SK-N-SH (cell line): ENCODE results near the gene MRPS18A. TPM values are rescaled to one million over a fixed set of nuclear protein-coding genes. Genes with fewer than 3 reads are reported as not detected.
A peak's percentile ranks its signal among the peaks of the same experiment; 100 is the strongest.

Source experiments
- CTCF ChIA-PET: fragments of 300-600, 350-600 bp; formaldehyde crosslinking; extraction: SDS; loops from one replicate; lab custom pipeline; 2021; lab: Yijun Ruan, JAX
- POLR2A ChIA-PET: fragments of 350-600 bp; sonication (Branson Sonifier 250); formaldehyde crosslinking; extraction: SDS; loops from one replicate; lab custom pipeline; 2020; ENCODE audit warnings: antibody characterized with exemption, inconsistent platforms; lab: Yijun Ruan, JAX
- DNase-seq: peaks from one replicate; pipeline ENCODE4 v3.0.0; 2012
- H2AFZ ChIP-seq: fragments of 200-600 bp; sonication (generic); 2 replicates; pipeline ENCODE4 v1.8.1; 2016; ENCODE audit warnings: antibody characterized with exemption, mild to moderate bottlenecking, low read depth
- H3F3A ChIP-seq: fragments of 200-600 bp; sonication (generic); replicated peaks from 2 replicates; pipeline ENCODE3; 2016; ENCODE audit warnings: antibody characterized with exemption, mild to moderate bottlenecking; ENCODE audit not compliant: insufficient read depth
- H3K27ac ChIP-seq, 2 experiments: fragments of 200-500 bp in 1 of 2; fragments of 200-600 bp in 1 of 2; sonication (Bioruptor generic) in 1 of 2; sonication (generic), shearing (Covaris generic) in 1 of 2; 2 replicates each; pipeline versions ENCODE4 v1.5.1 to v1.6.1; 2014 to 2016; ENCODE audit warnings: low read depth in 2 of 2, inconsistent platforms in 1 of 2, low read length in 1 of 2, mild to moderate bottlenecking in 1 of 2, mixed read lengths in 1 of 2
- H3K27me3 ChIP-seq: fragments of 200-600 bp; sonication (generic), shearing (Covaris generic); 2 replicates; pipeline ENCODE4 v1.6.1; 2016; ENCODE audit warnings: mixed run types; ENCODE audit not compliant: insufficient read depth
- H3K36me3 ChIP-seq, 2 experiments: fragments of 200-500 bp in 1 of 2; fragments of 200-600 bp in 1 of 2; sonication (Bioruptor generic) in 1 of 2; sonication (generic) in 1 of 2; replicated peaks in 1 of 2; 2 replicates each; pipeline versions ENCODE3 to v1.5.1; 2014 to 2016; ENCODE audit warnings: low read length in 1 of 2, mild to moderate bottlenecking in 1 of 2; ENCODE audit not compliant: insufficient read depth in 2 of 2, control insufficient read depth in 1 of 2
- H3K4me1 ChIP-seq, 2 experiments: fragments of 200-500 bp in 1 of 2; fragments of 200-600 bp in 1 of 2; sonication (Bioruptor generic) in 1 of 2; sonication (generic), shearing (Covaris generic) in 1 of 2; 2 replicates each; pipeline versions ENCODE4 v1.5.1 to v1.6.1; 2014 to 2016; ENCODE audit warnings: low read depth in 1 of 2, low read length in 1 of 2, mixed run types in 1 of 2; ENCODE audit not compliant: insufficient read depth in 2 of 2, control insufficient read depth in 1 of 2
- H3K4me2 ChIP-seq: fragments of 200-600 bp; sonication (generic), shearing (Covaris generic); 2 replicates; pipeline ENCODE4 v1.6.1; 2017; ENCODE audit warnings: mixed run types
- H3K4me3 ChIP-seq, 2 experiments: fragments of 200-500 bp in 1 of 2; fragments of 200-600 bp in 1 of 2; sonication (Bioruptor generic) in 1 of 2; sonication (generic), shearing (Covaris generic) in 1 of 2; 2 replicates each; pipeline versions ENCODE4 v1.5.1 to v1.8.1; 2014 to 2016; ENCODE audit warnings: low read depth in 2 of 2, inconsistent platforms in 1 of 2, low read length in 1 of 2, mild to moderate bottlenecking in 1 of 2, mixed read lengths in 1 of 2, moderate library complexity in 1 of 2
- H3K79me2 ChIP-seq: fragments of 200-600 bp; sonication (generic); 2 replicates; pipeline ENCODE4 v1.8.1; 2017; ENCODE audit warnings: mild to moderate bottlenecking; ENCODE audit not compliant: insufficient read depth
- H3K9ac ChIP-seq: fragments of 200-600 bp; sonication (generic); 2 replicates; pipeline ENCODE4 v1.6.1; 2017; ENCODE audit warnings: mixed run types
- H3K9me2 ChIP-seq: fragments of 200-600 bp; sonication (generic); 2 replicates; pipeline ENCODE4 v1.6.1; 2017; ENCODE audit warnings: mixed run types
- H3K9me3 ChIP-seq: fragments of 200-600 bp; sonication (generic); 2 replicates; pipeline ENCODE4 v1.6.1; 2017; ENCODE audit warnings: mixed run types, mild to moderate bottlenecking, moderate library complexity
- H4K20me1 ChIP-seq: fragments of 200-600 bp; sonication (generic); 2 replicates; pipeline ENCODE4 v1.6.1; 2017; ENCODE audit warnings: mild to moderate bottlenecking, mixed run types; ENCODE audit not compliant: insufficient read depth
- CTCF ChIP-seq: fragments of 200-600 bp; sonication (generic); IDR thresholded peaks from 2 replicates; pipeline ENCODE4 v1.6.1; 2017; ENCODE audit warnings: antibody characterized with exemption, mild to moderate bottlenecking, moderate library complexity
- EP300 ChIP-seq, 2 experiments: IDR thresholded peaks; 2 replicates each; pipeline versions ENCODE4 v1.4.0 to v1.6.1; 2012; ENCODE audit warnings: borderline replicate concordance in 1 of 2, low read depth in 1 of 2, low read length in 1 of 2
- FOXM1 ChIP-seq: IDR thresholded peaks from 2 replicates; pipeline ENCODE4 v1.4.0; 2012; ENCODE audit warnings: low read depth, mild to moderate bottlenecking
- MEF2A ChIP-seq: IDR thresholded peaks from 2 replicates; pipeline ENCODE4 v1.4.0; 2012; ENCODE audit warnings: low read depth, borderline replicate concordance
- MXI1 ChIP-seq: IDR thresholded peaks from 2 replicates; pipeline ENCODE4 v1.6.1; 2012; ENCODE audit warnings: mild to moderate bottlenecking, low read depth, low read length, improper control_type of control experiment
- RAD21 ChIP-seq: IDR thresholded peaks from 2 replicates; pipeline ENCODE4 v1.6.1; 2012; ENCODE audit warnings: mild to moderate bottlenecking, low read length
- SMC3 ChIP-seq: IDR thresholded peaks from 2 replicates; pipeline ENCODE4 v1.6.1; 2012; ENCODE audit warnings: low read depth, low read length, improper control_type of control experiment
- TAF1 ChIP-seq: IDR thresholded peaks from 2 replicates; pipeline ENCODE4 v1.6.1; 2012; ENCODE audit warnings: low read depth, mild to moderate bottlenecking, low read length, moderate library complexity, borderline replicate concordance
- TCF12 ChIP-seq: IDR thresholded peaks from 2 replicates; pipeline ENCODE4 v1.4.0; 2012
- WGBS: methylation state at CpG from one replicate; pipeline ENCODE4 v1.1.6; 2017; ENCODE audit warnings: low lambda C conversion rate; 5-methylcytosine and 5-hydroxymethylcytosine counted together
- polyA plus RNA-seq, 3 experiments: library from polyadenylated mRNA; depleted of rRNA; stranded (reverse); fragments of >200 nt; gene quantifications; 2 replicates each; pipeline ENCODE4 v1.2.3, GENCODE V29; 2012

The MRPS18A gene
- polyA plus RNA-seq, 1 of the 3 experiments (the other 2 are of a cell fraction) = 57.0 TPM

- WGBS = 24% methylated on average over 13 of the region's 16 CpGs
- Histone ChIP-seq H3K36me3 (peaks cover 0 to 17% of the 10 kb centered on the region in 2 experiments), H3K9me2 (no peaks in the 10 kb centered on the region), H3K9ac (no peak overlapping the region), H3K4me2 (peak overlapping the region; percentile 51; the same call in 1 of the 2 replicates), H3K27me3 (no peaks in the 10 kb centered on the region), H3F3A (peaks cover 12% of the 10 kb centered on the region), H3K4me1 (peaks cover 0 to 29% of the 10 kb centered on the region in 2 experiments; a peak in 1 of 4 replicates), H3K9me3 (no peaks in the 10 kb centered on the region), H3K27ac (peak overlapping the region in 1 of 2 experiments; percentile 31; a peak in 1 of 4 replicates), H3K4me3 (peak overlapping the region in 1 of 2 experiments; percentile 33; a peak in 2 of 4 replicates), H4K20me1 (no peaks in the 10 kb centered on the region), H2AFZ (no peak overlapping the region)
- CTCF ChIA-PET = interaction anchor here (0.6 to 7.2 kb wide), 74 partner anchors 9 to 724 kb away, joined by 3 to 118 read pairs (median 4); partner anchors contain the start of genes GTPBP2, MAD2L1BP, MRPS18A and RSPH9
- POLR2A ChIA-PET = interaction anchor here (1.0 to 6.3 kb wide), 6 partner anchors 11 to 411 kb away, joined by 3 to 33 read pairs (median 4); partner anchors contain the start of genes MAD2L1BP and VEGFA
- DNase-seq = peak; percentile 88
- peak; percentile 37; the same call in 1 of the 2 replicates for TF ChIP-seq MXI1
- peak; percentile 88 for TF ChIP-seq SMC3
- TF ChIP-seq MEF2A = no peak
- TF ChIP-seq CTCF = peak; percentile 89
- TF ChIP-seq FOXM1 = no peak
- TF ChIP-seq RAD21 = peak; percentile 86
- TF ChIP-seq EP300 (IDR thresholded peaks at IDR 0.05; ENCODE audit: borderline replicate concordance in 1 of 2, low read depth in 1 of 2, low read length in 1 of 2) = no peak
- TF ChIP-seq, all 33 proteins: peak for 4
- H3K79me2 ChIP-seq = no peaks in the 10 kb centered on the region
Measured at GRCh38 chr6:43667245-43668150, 20.1 kb downstream of the MRPS18A start.

GRCh38 chr6:43666196-43666920 is 21.2 kb downstream of the MRPS18A start:
- no peaks in the 10 kb centered on the region for H3K79me2 ChIP-seq
- H3K4me3 ChIP-seq = no peak overlapping the region
- ChIA-PET POLR2A (interaction anchor here (1.0 to 6.3 kb wide), 6 partner anchors 10 to 412 kb away, joined by 3 to 33 read pairs (median 4); partner anchors contain the start of genes MAD2L1BP and VEGFA), CTCF (interaction anchor here (0.6 to 7.2 kb wide), 34 partner anchors 8 to 416 kb away, joined by 3 to 118 read pairs (median 5); partner anchors contain the start of genes MRPS18A, RSPH9 and VEGFA)
- H2AFZ ChIP-seq = no peak overlapping the region
- H3K9ac ChIP-seq = no peak overlapping the region
- H4K20me1 ChIP-seq = no peaks in the 10 kb centered on the region
- H3K9me2 ChIP-seq = no peaks in the 10 kb centered on the region
- H3F3A ChIP-seq = peaks cover 10% of the 10 kb centered on the region
- peaks cover 0 to 29% of the 10 kb centered on the region in 2 experiments; a peak in 1 of 4 replicates for H3K4me1 ChIP-seq
- no peak overlapping the region for H3K4me2 ChIP-seq
- DNase-seq = peak; percentile 19
- no peak overlapping the region for H3K27ac ChIP-seq
- H3K9me3 ChIP-seq = no peaks in the 10 kb centered on the region
- TF ChIP-seq TAF1 (no peak), TCF12 (no peak), MXI1 (no peak)
- WGBS = 49% methylated on average over 12 of the region's 13 CpGs
- H3K27me3 ChIP-seq = no peaks in the 10 kb centered on the region
- peaks cover 0 to 6% of the 10 kb centered on the region in 2 experiments for H3K36me3 ChIP-seq
